Liver (tissue), 9 donors: ENCODE results near the gene MICU2. TPM values are rescaled to one million over a fixed set of nuclear protein-coding genes. Genes with fewer than 3 reads are reported as not detected.

Experiments used
- DNase-seq: peaks from one replicate; pipeline ENCODE4 v3.0.0-alpha.2; 2017; ENCODE audit warnings: low spot score
- H3K27ac ChIP-seq, 2 donors: one replicate each; pipeline ENCODE4 v1.7.0; 2013; ENCODE audit warnings: inconsistent platforms in 2 of 2, low read length in 2 of 2, control low read depth in 1 of 2, low read depth in 1 of 2, mild to moderate bottlenecking in 1 of 2
- H3K27me3 ChIP-seq, 4 donors: one replicate each; pipeline versions ENCODE4 v1.6.1 to v1.7.0; 2013; ENCODE audit warnings: low read length in 3 of 4, inconsistent platforms in 1 of 4, mild to moderate bottlenecking in 1 of 4, moderate library complexity in 1 of 4; ENCODE audit not compliant: control insufficient read depth in 4 of 4, insufficient read depth in 4 of 4
- H3K36me3 ChIP-seq, 4 donors: one replicate each; pipeline versions ENCODE4 v1.6.1 to v1.7.0; 2013; ENCODE audit warnings: low read length in 3 of 4, mild to moderate bottlenecking in 3 of 4, low read depth in 1 of 4, moderate library complexity in 1 of 4; ENCODE audit not compliant: control insufficient read depth in 4 of 4, insufficient read depth in 3 of 4
- H3K4me1 ChIP-seq, 4 donors: one replicate each; pipeline versions ENCODE4 v1.6.1 to v1.7.0; 2013; ENCODE audit warnings: low read length in 3 of 4, mild to moderate bottlenecking in 3 of 4, moderate library complexity in 1 of 4; ENCODE audit not compliant: control insufficient read depth in 4 of 4, insufficient read depth in 4 of 4
- H3K4me3 ChIP-seq, 3 donors: one replicate each; pipeline versions ENCODE4 v1.6.1 to v1.7.0; 2013; ENCODE audit warnings: low read length in 3 of 3, control low read depth in 1 of 3, low read depth in 1 of 3, mild to moderate bottlenecking in 1 of 3
- H3K9ac ChIP-seq, 2 donors: one replicate each; pipeline ENCODE4 v1.7.0; 2013; ENCODE audit warnings: low read length in 2 of 2, mild to moderate bottlenecking in 2 of 2, moderate library complexity in 2 of 2, control low read depth in 1 of 2, low read depth in 1 of 2
- H3K9me3 ChIP-seq, 4 donors: one replicate each; pipeline versions ENCODE4 v1.6.1 to v1.7.0; 2013; ENCODE audit warnings: low read length in 3 of 4; ENCODE audit not compliant: control insufficient read depth in 4 of 4
- EGR1 ChIP-seq, 2 donors: IDR thresholded peaks; 2 replicates each; pipeline ENCODE4 v1.6.1; 2016 to 2018; ENCODE audit warnings: antibody characterized with exemption in 2 of 2, low read depth in 2 of 2
- FOXA1 ChIP-seq: IDR thresholded peaks from 2 replicates; pipeline ENCODE4 v1.6.1; 2016; ENCODE audit warnings: antibody characterized with exemption
- FOXA2 ChIP-seq: IDR thresholded peaks from 2 replicates; pipeline ENCODE4 v1.6.1; 2016; ENCODE audit warnings: antibody characterized with exemption
- GABPA ChIP-seq, 2 donors: IDR thresholded peaks in 1 of 2; conservative IDR thresholded peaks in 1 of 2; 2 replicates each; pipeline ENCODE4 v1.6.1; 2016; ENCODE audit warnings: antibody characterized with exemption in 2 of 2, mild to moderate bottlenecking in 1 of 2, moderate library complexity in 1 of 2
- HNF4A ChIP-seq, 2 donors: conservative IDR thresholded peaks; 2 replicates each; pipeline ENCODE4 v1.6.1; 2016; ENCODE audit warnings: antibody characterized with exemption in 2 of 2, mild to moderate bottlenecking in 2 of 2
- HNF4G ChIP-seq: IDR thresholded peaks from 2 replicates; pipeline ENCODE4 v1.6.1; 2016; ENCODE audit warnings: antibody characterized with exemption
- JUND ChIP-seq, 2 donors: IDR thresholded peaks; 2 replicates each; pipeline ENCODE4 v1.6.1; 2016; ENCODE audit warnings: antibody characterized with exemption in 2 of 2
- RAD21 ChIP-seq, 2 donors: IDR thresholded peaks; 2 replicates each; pipeline ENCODE4 v1.6.1; 2016; ENCODE audit warnings: antibody characterized with exemption in 2 of 2, mild to moderate bottlenecking in 2 of 2
- REST ChIP-seq: IDR thresholded peaks from 2 replicates; pipeline ENCODE4 v1.6.1; 2016; ENCODE audit warnings: antibody characterized with exemption, mild to moderate bottlenecking
- RXRA ChIP-seq, 2 donors: IDR thresholded peaks; 2 replicates each; pipeline ENCODE4 v1.6.1; 2017 to 2018; ENCODE audit warnings: antibody characterized with exemption in 2 of 2, mild to moderate bottlenecking in 1 of 2
- SP1 ChIP-seq: IDR thresholded peaks from 2 replicates; pipeline ENCODE4 v1.6.1; 2018; ENCODE audit warnings: antibody characterized with exemption, mild to moderate bottlenecking
- TAF1 ChIP-seq: conservative IDR thresholded peaks from 2 replicates; pipeline ENCODE4 v1.6.1; 2016; ENCODE audit warnings: antibody characterized with exemption, mild to moderate bottlenecking
- YY1 ChIP-seq: IDR thresholded peaks from 2 replicates; pipeline ENCODE4 v1.6.1; 2016; ENCODE audit warnings: antibody characterized with exemption, mild to moderate bottlenecking
- WGBS: extraction: QIAGEN DNeasy Blood & Tissue Kit; methylation state at CpG from one replicate; pipeline ENCODE4 v1.1.7; 2013; 5-methylcytosine and 5-hydroxymethylcytosine counted together
- polyA plus RNA-seq, 2 donors: library from polyadenylated mRNA; stranded (reverse) in 1 of 2; unstranded in 1 of 2; fragments of 200-250 nt in 1 of 2; fragments of >200 nt in 1 of 2; fragmentation: Nextera tagmentation in 1 of 2; extraction: Ambion mirVana in 1 of 2; gene quantifications; one replicate each; pipeline versions ENCODE4 v1.2.1 to v1.2.3, GENCODE V29; 2013 to 2015
- total RNA-seq, 2 donors: library from RNA; depleted of rRNA; stranded (reverse); fragments of >200 nt; gene quantifications; one replicate each; pipeline ENCODE4 v1.2.3, GENCODE V29; 2014
- TF ChIP-seq, protein P1 (sequence below): IDR thresholded peaks from 2 replicates; pipeline ENCODE4 v1.6.1; 2016; ENCODE audit warnings: antibody characterized with exemption
- TF ChIP-seq, protein P2 (sequence below): fragments of 150-350 bp; IDR thresholded peaks from 2 replicates; pipeline ENCODE4 v1.5.1; 2017; ENCODE audit warnings: improper control_type of control experiment, low read depth, low read length; ENCODE audit not compliant: missing input control
- TF ChIP-seq, protein P3 (sequence below): IDR thresholded peaks from 2 replicates; pipeline ENCODE4 v1.6.1; 2016; ENCODE audit warnings: antibody characterized with exemption
- TF ChIP-seq, protein P4 (sequence below): IDR thresholded peaks from 2 replicates; pipeline ENCODE4 v1.6.1; 2016; ENCODE audit warnings: antibody characterized with exemption
- donor health status: healthy.
- donor health status: healthy.
- donor health status: healthy.
- donor health status: healthy.
- donor health status: healthy.

MICU2 gene
- total and polyA plus RNA-seq, 4 donors = 19.4 to 42.9 (median 24.8) TPM

GRCh38 chr13:21569686-21570085, 34.3 kb downstream of the MICU2 start:
- no peaks in the 10 kb centered on the region for H3K27me3 ChIP-seq
- H3K4me1 ChIP-seq = no peaks in the 10 kb centered on the region
- no peak overlapping the region for H3K27ac ChIP-seq
- DNase-seq = no peak
- H3K4me3 ChIP-seq = no peak overlapping the region
- H3K9ac ChIP-seq = no peak overlapping the region
- TF ChIP-seq HNF4A (conservative IDR thresholded peaks at IDR 0.05) (no peak), YY1 (no peak), EGR1 (IDR thresholded peaks at IDR 0.05; ENCODE audit: low read depth in 2 of 2) (no peak), RAD21 (IDR thresholded peaks at IDR 0.05) (no peak), RXRA (IDR thresholded peaks at IDR 0.05) (no peak), HNF4G (no peak), FOXA1 (no peak), SP1 (no peak), GABPA (IDR thresholded peaks at IDR 0.05 in 1 of 2, conservative IDR thresholded peaks at IDR 0.05 in 1 of 2) (no peak)
- TF ChIP-seq, protein P1, sequence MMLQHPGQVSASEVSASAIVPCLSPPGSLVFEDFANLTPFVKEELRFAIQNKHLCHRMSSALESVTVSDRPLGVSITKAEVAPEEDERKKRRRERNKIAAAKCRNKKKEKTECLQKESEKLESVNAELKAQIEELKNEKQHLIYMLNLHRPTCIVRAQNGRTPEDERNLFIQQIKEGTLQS = no peak
- TF ChIP-seq, protein P2, sequence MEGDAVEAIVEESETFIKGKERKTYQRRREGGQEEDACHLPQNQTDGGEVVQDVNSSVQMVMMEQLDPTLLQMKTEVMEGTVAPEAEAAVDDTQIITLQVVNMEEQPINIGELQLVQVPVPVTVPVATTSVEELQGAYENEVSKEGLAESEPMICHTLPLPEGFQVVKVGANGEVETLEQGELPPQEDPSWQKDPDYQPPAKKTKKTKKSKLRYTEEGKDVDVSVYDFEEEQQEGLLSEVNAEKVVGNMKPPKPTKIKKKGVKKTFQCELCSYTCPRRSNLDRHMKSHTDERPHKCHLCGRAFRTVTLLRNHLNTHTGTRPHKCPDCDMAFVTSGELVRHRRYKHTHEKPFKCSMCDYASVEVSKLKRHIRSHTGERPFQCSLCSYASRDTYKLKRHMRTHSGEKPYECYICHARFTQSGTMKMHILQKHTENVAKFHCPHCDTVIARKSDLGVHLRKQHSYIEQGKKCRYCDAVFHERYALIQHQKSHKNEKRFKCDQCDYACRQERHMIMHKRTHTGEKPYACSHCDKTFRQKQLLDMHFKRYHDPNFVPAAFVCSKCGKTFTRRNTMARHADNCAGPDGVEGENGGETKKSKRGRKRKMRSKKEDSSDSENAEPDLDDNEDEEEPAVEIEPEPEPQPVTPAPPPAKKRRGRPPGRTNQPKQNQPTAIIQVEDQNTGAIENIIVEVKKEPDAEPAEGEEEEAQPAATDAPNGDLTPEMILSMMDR = no peak
- TF ChIP-seq, protein P3, sequence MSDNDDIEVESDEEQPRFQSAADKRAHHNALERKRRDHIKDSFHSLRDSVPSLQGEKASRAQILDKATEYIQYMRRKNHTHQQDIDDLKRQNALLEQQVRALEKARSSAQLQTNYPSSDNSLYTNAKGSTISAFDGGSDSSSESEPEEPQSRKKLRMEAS = no peak
- TF ChIP-seq, protein P4, sequence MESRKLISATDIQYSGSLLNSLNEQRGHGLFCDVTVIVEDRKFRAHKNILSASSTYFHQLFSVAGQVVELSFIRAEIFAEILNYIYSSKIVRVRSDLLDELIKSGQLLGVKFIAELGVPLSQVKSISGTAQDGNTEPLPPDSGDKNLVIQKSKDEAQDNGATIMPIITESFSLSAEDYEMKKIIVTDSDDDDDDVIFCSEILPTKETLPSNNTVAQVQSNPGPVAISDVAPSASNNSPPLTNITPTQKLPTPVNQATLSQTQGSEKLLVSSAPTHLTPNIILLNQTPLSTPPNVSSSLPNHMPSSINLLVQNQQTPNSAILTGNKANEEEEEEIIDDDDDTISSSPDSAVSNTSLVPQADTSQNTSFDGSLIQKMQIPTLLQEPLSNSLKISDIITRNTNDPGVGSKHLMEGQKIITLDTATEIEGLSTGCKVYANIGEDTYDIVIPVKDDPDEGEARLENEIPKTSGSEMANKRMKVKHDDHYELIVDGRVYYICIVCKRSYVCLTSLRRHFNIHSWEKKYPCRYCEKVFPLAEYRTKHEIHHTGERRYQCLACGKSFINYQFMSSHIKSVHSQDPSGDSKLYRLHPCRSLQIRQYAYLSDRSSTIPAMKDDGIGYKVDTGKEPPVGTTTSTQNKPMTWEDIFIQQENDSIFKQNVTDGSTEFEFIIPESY = no peak
- H3K36me3 ChIP-seq = peaks cover 3 to 6% (median 3%) of the 10 kb centered on the region in 4 donors
- 95% methylated on average over 3 of the region's 3 CpGs for WGBS
- no peaks in the 10 kb centered on the region for H3K9me3 ChIP-seq

- no peaks in the 10 kb centered on the region for H3K9me3 ChIP-seq
- no peaks in the 10 kb centered on the region for H3K4me1 ChIP-seq
- no peaks in the 10 kb centered on the region for H3K27me3 ChIP-seq
- no peak for DNase-seq
- no peak for TF ChIP-seq YY1
- no peak for TF ChIP-seq FOXA1
- TF ChIP-seq, protein P2 = no peak
- TF ChIP-seq REST = no peak
- no peak for TF ChIP-seq SP1
- TF ChIP-seq EGR1 (IDR thresholded peaks at IDR 0.05; ENCODE audit: low read depth in 2 of 2) = no peak
- TF ChIP-seq, protein P3 = no peak
- TF ChIP-seq FOXA2 = no peak
- TF ChIP-seq TAF1 = no peak
- TF ChIP-seq, protein P4 = no peak
- no peak for TF ChIP-seq HNF4A (conservative IDR thresholded peaks at IDR 0.05)
- TF ChIP-seq RXRA (IDR thresholded peaks at IDR 0.05) = no peak
- no peak for TF ChIP-seq RAD21 (IDR thresholded peaks at IDR 0.05)
- TF ChIP-seq JUND (IDR thresholded peaks at IDR 0.05) = no peak
- TF ChIP-seq HNF4G = no peak
- H3K36me3 ChIP-seq = peaks cover 5 to 11% (median 8%) of the 10 kb centered on the region in 4 donors
- WGBS = 97% methylated on average over 5 of the region's 5 CpGs
- H3K9ac ChIP-seq = no peak overlapping the region
- no peak overlapping the region for H3K27ac ChIP-seq
- H3K4me3 ChIP-seq = no peak overlapping the region
These were observed 35.1 kb downstream of the MICU2 start for GRCh38 chr13:21568854-21569253.
